IPS-18a (cell line): ENCODE data around the gene ECT2L.
A peak's percentile ranks its signal among the peaks of the same experiment; 100 is the strongest.

ENCODE experiments used
- H3K27ac ChIP-seq: one replicate; pipeline ENCODE4 v1.5.1; 2013; ENCODE audit warnings: low read length
- H3K27me3 ChIP-seq: one replicate; pipeline ENCODE4 v1.6.1; 2013; ENCODE audit warnings: mild to moderate bottlenecking, low read length; ENCODE audit not compliant: control insufficient read depth, insufficient read depth
- H3K36me3 ChIP-seq: one replicate; pipeline ENCODE4 v1.6.1; 2013; ENCODE audit warnings: low read depth, low read length; ENCODE audit not compliant: control insufficient read depth
- H3K4me1 ChIP-seq: one replicate; pipeline ENCODE4 v1.6.1; 2013; ENCODE audit warnings: low read depth, low read length; ENCODE audit not compliant: control insufficient read depth
- H3K4me3 ChIP-seq: one replicate; pipeline ENCODE4 v1.5.1; 2013; ENCODE audit warnings: low read length
- H3K9ac ChIP-seq: one replicate; pipeline ENCODE4 v1.6.1; 2013; ENCODE audit warnings: mild to moderate bottlenecking, low read length, moderate library complexity
- H3K9me3 ChIP-seq: one replicate; pipeline ENCODE4 v1.6.1; 2013; ENCODE audit warnings: low read depth, low read length; ENCODE audit not compliant: control insufficient read depth

ECT2L gene

DNA sequence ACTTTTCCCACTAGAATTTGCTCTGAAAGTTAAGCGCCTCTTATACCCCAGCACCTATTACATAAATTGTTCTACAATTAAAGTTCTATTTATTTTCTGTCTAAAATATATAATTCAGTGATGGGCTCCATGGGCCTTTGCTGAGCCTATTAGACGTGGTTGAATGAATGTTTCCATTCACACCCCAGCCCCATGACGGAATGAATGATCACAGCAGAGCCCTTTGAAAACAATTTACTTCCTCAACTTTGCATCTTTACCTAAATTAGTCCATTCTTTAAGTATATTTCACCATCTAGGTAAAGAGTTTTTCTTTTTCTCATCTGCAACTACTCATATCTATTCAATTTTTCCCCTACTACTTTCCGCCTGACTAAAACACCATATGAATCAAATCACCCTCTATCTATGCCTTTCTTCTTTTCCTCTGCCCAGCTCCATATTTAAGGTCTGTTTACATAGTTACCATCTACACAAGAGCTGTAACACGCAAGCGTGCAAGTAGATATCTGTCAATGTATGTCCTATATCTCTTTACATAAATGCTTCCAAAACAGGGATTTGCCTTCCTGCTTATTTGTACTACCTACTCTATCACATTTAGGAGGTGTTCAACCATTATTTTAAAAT, 69.7 kb downstream of the ECT2L start:
- H3K9me3 ChIP-seq, result no peaks in the 10 kb centered on the region
- no peak overlapping the region for H3K9ac ChIP-seq
- H3K27ac ChIP-seq, result no peak overlapping the region
- no peaks in the 10 kb centered on the region for H3K27me3 ChIP-seq
- no peak overlapping the region for H3K4me3 ChIP-seq
- H3K4me1 ChIP-seq, result no peaks in the 10 kb centered on the region
- H3K36me3 ChIP-seq, result no peaks in the 10 kb centered on the region

DNA sequence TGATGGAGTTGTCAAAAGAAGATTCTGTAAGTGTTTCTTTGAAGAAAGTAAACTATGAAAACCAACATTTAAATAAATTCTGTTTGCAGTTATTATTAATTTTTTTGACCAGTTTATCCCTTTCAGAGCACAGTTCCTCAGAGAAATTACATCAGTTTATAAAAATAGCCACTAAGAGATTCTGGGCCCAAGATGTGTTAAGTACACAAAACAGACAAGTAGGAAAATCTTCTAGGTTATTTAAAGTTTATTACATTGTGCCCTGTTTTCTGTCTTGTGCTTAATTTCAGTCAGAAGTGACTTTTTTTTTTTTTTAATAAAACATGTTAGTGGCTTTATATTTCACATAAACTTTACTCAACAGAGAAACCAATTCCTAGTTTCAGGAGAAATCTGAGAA, 72.3 kb downstream of the ECT2L start:
- no peak overlapping the region for H3K9ac ChIP-seq
- no peaks in the 10 kb centered on the region for H3K9me3 ChIP-seq
- H3K27me3 ChIP-seq, result no peaks in the 10 kb centered on the region
- H3K27ac ChIP-seq, result no peak overlapping the region
- H3K4me3 ChIP-seq, result no peak overlapping the region
- no peaks in the 10 kb centered on the region for H3K4me1 ChIP-seq
- H3K36me3 ChIP-seq, result no peaks in the 10 kb centered on the region

DNA sequence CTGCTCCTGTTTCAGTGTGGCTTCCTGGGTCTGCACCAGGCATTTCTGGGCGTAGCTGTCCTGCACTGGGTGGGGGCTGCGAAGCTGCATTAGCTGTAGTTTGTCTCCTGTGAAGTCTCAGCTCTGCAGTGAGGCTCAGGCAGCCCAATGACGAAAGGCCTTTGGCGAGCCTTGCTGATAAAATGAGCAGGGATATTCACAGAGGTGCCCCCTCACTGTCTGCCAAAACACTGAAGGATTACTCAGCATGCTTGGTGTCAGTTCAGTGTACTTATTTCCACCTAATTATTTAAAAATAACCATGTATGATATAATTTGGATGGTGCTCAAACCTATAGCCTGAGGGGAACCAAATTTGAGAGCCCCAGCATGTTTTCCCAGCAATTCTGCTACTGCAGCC, 73.5 kb downstream of the ECT2L start:
- Histone ChIP-seq H3K27me3 (no peaks in the 10 kb centered on the region), H3K9ac (no peak overlapping the region), H3K4me3 (no peak overlapping the region), H3K4me1 (no peaks in the 10 kb centered on the region), H3K36me3 (no peaks in the 10 kb centered on the region), H3K27ac (no peak overlapping the region), H3K9me3 (no peaks in the 10 kb centered on the region)

DNA sequence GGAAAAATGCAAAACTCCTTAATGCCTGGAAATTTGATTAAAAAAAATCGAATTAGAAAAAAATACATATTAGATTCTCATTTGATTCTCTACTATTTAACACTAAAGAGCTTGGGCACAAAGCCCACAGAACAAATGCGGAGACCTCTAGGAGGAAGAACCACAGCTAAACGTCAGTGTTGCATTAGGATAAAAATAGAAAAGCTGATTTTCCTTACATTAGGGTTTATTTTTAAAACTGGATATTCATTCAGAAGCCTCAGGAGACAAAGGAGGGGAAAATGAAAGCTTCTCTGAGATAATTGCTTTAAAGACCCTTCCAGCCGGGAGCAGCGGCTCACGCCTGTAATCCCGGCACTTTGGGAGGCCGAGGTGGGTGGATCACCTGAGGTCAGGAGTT, 77.3 kb downstream of the ECT2L start:
- Histone ChIP-seq H3K36me3 (no peaks in the 10 kb centered on the region), H3K9me3 (no peaks in the 10 kb centered on the region), H3K4me3 (no peak overlapping the region), H3K27ac (no peak overlapping the region), H3K9ac (no peak overlapping the region), H3K27me3 (no peaks in the 10 kb centered on the region), H3K4me1 (no peaks in the 10 kb centered on the region)

DNA sequence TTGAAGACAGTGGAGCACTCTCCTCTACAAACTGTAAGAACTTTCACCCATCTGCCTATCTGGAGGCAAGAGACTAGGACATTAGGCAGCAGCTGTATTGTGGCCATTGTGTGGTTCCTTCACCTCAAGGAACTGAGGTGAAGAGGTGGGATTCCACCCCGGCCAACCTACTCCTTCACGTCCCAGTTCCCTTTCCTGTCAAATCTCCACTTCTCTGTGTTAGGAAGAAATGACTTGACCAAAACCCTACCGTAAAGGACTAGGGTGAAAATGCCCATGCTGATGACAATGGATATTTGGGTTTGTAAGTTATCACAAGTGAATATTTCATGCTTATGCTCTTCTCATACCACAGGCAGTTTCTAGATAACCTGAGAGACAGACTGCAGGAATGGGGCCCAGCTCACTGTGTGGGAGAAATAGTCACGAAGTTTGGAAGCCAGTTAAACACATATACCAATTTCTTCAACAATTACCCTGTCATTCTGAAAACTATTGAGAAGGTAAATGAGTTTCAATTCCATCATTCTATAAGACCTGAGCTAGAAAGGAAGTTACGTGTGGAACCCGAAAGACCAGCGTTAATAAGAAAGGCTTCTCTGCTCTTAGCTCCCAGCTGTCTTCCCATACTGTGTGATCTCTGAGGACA, 86.6 kb downstream of the ECT2L start:
- H3K36me3 ChIP-seq, result no peaks in the 10 kb centered on the region
- no peaks in the 10 kb centered on the region for H3K27me3 ChIP-seq
- no peak overlapping the region for H3K9ac ChIP-seq
- H3K4me3 ChIP-seq, result no peak overlapping the region
- no peaks in the 10 kb centered on the region for H3K9me3 ChIP-seq
- no peaks in the 10 kb centered on the region for H3K4me1 ChIP-seq
- no peak overlapping the region for H3K27ac ChIP-seq

DNA sequence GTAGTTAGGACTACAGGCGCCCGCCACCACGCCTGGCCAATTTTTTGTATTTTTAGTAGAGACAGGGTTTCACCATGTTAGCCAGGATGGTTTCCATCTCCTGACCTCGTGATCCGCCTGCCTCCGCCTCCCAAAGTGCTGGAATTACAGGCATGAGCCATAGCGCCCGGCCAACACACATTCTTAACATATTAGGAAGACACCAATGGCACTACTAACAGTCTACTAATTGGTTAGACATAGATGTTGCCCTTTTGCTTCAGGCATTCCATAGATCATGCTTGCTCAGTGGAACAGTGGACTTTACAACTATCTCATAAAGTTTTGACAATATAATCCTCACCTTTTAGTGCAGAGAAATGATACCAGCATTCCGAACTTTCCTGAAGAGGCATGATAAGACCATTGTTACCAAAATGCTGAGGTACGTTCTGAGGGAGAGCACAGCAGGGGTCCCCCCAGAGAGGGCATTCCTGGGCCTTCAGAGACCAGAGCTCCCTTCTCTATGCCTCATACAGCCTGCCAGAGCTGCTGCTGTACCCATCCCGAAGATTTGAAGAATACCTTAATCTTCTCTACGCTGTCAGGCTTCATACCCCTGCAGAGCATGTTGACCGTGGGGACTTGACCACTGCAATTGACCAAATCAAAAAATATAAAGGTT, 89.4 kb downstream of the ECT2L start:
- H3K9me3 ChIP-seq, result no peaks in the 10 kb centered on the region
- no peaks in the 10 kb centered on the region for H3K36me3 ChIP-seq
- H3K27ac ChIP-seq, result no peak overlapping the region
- H3K27me3 ChIP-seq, result no peaks in the 10 kb centered on the region
- no peak overlapping the region for H3K4me3 ChIP-seq
- H3K4me1 ChIP-seq, result no peaks in the 10 kb centered on the region
- H3K9ac ChIP-seq, result no peak overlapping the region

DNA sequence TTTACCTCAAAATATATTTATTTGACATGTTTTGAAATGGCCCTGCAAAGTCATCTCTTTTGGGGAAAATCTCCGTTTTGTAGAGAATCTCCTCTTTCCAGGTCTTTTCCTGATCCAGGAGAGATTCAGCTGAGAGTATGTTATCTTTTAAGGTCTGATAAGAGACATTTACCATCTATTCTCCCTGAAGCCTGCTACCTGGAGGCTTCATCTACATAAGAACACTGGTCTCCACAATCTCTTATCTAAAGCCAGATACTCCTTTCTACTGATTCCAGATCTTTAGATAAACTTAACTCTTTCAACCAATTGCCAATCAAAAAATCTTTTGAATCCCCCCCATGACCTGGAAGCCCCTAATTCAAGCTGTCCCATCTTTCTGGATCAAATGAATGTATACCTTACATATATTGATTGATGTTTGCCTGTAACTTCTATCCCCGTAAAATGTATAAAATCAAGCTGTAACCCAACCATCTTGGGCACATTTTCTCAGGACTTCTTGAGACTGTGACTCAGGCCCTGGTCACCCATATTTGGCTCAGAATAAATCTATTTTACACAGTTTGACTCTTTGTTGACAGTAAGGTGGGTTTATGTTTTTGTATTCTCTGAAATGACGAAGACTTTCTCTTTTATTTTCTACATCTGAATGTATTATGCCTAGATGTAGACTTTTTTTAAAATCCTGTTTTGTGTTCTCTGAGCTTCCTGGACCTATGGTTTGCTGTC, 95.5 kb downstream of the ECT2L start:
- no peak overlapping the region for H3K4me3 ChIP-seq
- no peaks in the 10 kb centered on the region for H3K9me3 ChIP-seq
- no peaks in the 10 kb centered on the region for H3K27me3 ChIP-seq
- H3K36me3 ChIP-seq, result no peaks in the 10 kb centered on the region
- no peak overlapping the region for H3K9ac ChIP-seq
- H3K27ac ChIP-seq, result peak overlapping the region; percentile 12
- H3K4me1 ChIP-seq, result peaks cover 12% of the 10 kb centered on the region

DNA sequence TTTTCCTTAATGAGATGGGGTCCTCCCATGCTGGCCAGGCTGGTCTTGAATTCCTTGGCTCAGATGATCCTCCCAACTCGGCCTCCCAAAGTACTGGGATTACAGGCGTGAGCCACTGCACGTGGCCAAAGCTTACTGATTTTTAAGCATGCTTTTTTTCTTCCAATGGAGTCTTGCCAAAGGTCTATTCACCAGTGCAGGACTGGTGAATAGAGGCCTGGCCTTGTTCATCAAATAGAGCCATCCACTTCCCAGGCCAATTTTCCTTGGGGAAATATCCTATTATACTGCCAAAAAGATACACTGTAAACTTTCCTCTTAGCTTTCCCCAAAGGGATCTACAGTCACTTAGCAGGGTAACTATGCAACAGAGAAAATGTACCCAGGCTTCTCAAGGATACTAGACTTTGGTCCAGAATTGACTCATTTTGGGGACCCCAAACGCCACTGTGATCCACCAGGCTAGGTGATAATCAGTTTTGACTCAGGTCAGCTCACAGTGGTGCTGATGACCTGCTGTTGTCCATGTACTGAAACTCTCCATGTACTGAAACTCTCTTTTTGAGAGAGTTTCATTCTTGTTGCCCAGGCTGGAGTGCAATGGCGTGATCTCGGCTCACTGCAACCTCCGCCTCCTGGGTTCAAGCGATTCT, 100.3 kb downstream of the ECT2L start:
- H3K9me3 ChIP-seq, result no peaks in the 10 kb centered on the region
- H3K27me3 ChIP-seq, result no peaks in the 10 kb centered on the region
- H3K27ac ChIP-seq, result no peak overlapping the region
- no peak overlapping the region for H3K9ac ChIP-seq
- H3K4me1 ChIP-seq, result peaks cover 7% of the 10 kb centered on the region
- peaks cover 7% of the 10 kb centered on the region for H3K36me3 ChIP-seq
- no peak overlapping the region for H3K4me3 ChIP-seq

DNA sequence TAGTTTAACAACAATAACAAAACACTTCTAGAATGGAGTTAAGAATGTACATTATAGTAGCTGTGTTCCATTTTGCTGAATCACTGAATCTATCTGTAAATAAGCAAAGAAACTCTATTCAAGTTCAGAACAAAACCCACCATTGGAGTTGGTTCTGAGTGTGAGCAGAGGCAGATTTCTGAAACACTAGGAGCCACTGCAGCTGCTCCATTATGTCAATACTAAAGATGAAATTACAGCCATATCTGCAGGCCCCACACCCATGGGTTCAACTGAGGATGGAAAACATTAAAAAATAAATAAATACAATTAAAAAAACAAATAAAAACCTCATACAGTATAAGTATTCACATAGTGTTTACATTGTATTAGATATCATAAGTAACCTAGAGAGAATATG, 101.1 kb downstream of the ECT2L start:
- Histone ChIP-seq H3K27ac (no peak overlapping the region), H3K27me3 (no peaks in the 10 kb centered on the region), H3K9ac (no peak overlapping the region), H3K4me1 (no peaks in the 10 kb centered on the region), H3K9me3 (no peaks in the 10 kb centered on the region), H3K36me3 (peaks cover 14% of the 10 kb centered on the region), H3K4me3 (no peak overlapping the region)

DNA sequence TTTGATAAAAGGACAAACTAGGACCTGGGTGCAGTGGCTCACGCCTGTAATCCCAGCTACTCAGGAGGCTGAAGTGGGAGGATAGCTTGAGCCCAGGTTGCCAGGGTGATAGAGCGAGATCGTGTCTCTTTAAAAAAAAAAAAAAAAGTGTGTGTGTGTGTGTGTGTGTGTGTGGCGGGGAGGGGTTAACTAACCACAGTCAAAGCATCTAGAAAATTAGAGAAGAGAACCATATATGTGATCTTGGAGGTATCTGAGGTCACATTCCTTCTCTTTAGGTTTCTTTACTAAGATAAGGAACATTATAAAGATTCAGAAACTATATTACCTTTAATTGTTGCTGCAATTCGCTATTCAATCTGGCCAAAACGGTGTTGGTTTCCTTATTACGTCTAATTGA, 111.3 kb downstream of the ECT2L start:
- Histone ChIP-seq H3K27ac (no peak overlapping the region), H3K9ac (no peak overlapping the region), H3K4me3 (no peak overlapping the region), H3K9me3 (no peaks in the 10 kb centered on the region), H3K36me3 (peaks cover 84% of the 10 kb centered on the region), H3K4me1 (no peaks in the 10 kb centered on the region), H3K27me3 (no peaks in the 10 kb centered on the region)

DNA sequence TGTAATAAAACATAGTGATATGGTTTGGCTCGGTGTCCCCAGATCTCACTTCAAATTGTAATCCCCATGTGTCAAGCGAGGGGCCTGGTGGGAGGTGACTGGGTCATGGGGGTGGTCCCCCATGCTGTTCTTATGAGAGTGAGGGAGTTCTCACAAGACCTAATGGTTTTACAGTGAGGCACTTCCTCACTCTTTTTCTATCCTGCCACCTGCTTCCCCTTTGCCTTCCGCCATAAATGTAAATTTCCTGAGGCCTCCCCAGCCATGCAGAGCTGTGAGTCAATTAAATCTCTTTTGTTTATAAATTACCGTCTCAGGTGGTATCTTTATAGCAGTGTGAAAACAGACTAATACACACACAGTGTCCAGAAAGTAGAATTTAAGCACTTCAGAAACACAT, 113.6 kb downstream of the ECT2L start:
- H3K36me3 ChIP-seq, result peaks cover 71% of the 10 kb centered on the region
- no peak overlapping the region for H3K9ac ChIP-seq
- no peaks in the 10 kb centered on the region for H3K27me3 ChIP-seq
- no peak overlapping the region for H3K4me3 ChIP-seq
- no peaks in the 10 kb centered on the region for H3K9me3 ChIP-seq
- no peak overlapping the region for H3K27ac ChIP-seq
- no peaks in the 10 kb centered on the region for H3K4me1 ChIP-seq
